Subcutaneous adipose tissue (tissue), 4 donors: ENCODE results near the gene CLEC18B. TPM values are rescaled to one million over a fixed set of nuclear protein-coding genes. Genes with fewer than 3 reads are reported as not detected.

Experiments
- CTCF ChIP-seq: fragments of 450-650 bp; IDR thresholded peaks from one replicate; pipeline ENCODE4 v1.5.1; 2016; ENCODE audit warnings: low read depth, mild to moderate bottlenecking, control low read depth, antibody characterized with exemption, moderate library complexity
- total RNA-seq, 4 donors: library from RNA; depleted of rRNA; stranded (reverse); fragments of >200 nt; gene quantifications; one replicate each; pipeline ENCODE4 v1.1.0, GENCODE V29; 2016

CLEC18B gene
- total RNA-seq, 4 donors from 2014 or later, result 0.51 TPM; not detected in 3

DNA sequence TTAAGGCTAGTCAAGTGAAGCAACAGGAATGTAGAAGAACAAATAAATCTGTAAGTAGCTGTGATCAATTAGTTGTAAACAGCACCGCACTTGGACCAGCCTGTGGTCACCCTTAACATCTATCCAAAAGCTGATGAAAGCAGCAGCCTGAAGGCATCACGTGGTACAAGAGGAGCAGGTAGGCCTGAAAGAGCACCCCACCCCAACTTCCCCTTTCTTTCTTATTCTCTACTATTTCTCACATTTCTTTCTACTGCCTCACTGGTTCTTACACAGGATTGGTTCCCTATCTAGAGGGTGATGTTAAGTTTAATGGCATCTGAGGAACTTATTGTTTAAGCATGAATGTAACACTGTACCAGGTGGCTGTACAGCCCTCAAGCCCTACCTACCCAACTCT lies 42.6 kb upstream of the CLEC18B start:
- no peak for TF ChIP-seq CTCF

- TF ChIP-seq CTCF, result no peak
Measured at GRCh38 chr16:74462361-74462760, 41.1 kb upstream of the CLEC18B start.

DNA sequence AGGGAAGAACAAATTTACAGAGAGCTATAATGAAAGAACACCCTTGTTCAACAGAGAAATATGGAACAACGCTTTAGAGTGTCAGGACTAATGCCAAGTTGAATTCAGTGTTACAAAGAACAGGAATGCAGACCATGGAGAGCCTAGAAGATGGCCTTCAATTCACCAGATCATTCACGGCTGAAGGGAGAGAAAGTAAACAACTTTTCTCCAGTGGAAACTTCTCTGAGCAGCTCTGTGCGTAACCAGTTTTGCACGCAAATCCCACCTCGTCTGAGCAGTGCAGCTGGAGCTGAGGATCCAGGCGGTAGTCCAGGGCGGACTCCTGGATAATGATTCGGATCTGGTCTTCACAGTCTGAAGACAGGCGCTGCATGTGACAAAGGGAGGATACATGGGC lies 40.5 kb upstream of the CLEC18B start:
- no peak for TF ChIP-seq CTCF

DNA sequence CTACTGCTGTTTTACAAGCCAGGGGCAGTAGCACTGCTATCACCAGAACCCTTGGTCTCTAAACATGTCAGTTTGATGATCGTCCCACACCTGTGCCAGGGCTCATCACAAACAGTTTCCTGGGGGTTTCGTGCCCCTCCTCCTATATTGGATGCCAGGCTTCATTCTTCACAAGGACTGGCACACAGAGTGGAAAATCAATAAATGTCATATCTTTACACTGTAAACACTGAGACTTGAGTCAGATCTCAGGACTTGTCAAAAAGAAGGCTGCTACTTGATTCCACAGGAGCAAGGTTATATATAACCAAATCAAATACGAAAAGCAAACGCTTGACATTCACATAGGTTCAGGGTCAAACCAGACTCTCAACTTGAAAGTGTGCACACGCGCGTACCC lies 39.3 kb upstream of the CLEC18B start:
- TF ChIP-seq CTCF, result no peak

- TF ChIP-seq CTCF, result no peak
Measured at GRCh38 chr16:74456290-74456625, 35.0 kb upstream of the CLEC18B start.

GRCh38 chr16:74455619-74456289 lies 34.5 kb upstream of the CLEC18B start:
- TF ChIP-seq CTCF, result no peak

DNA sequence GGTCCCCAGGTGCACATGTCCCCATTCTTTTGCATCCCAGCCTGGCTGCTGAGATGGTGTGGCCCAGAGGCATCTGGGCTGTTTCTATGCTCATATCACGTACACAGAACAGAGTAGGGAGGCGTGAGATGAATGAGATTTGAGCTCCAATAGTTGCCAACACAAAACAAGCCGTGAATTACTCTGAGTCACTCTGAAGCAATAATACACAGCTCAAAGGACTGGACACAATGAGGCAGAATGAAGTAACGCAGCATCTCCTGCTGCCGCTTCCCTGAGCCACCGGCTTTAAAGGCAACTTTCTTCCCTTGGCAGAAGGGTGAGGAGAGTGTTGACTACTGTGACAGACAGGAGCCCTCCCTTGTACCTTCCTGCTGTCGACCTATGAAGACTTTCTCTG lies 33.9 kb upstream of the CLEC18B start:
- no peak for TF ChIP-seq CTCF
